K562 (cell line): ENCODE results near the gene SNX27. TPM values are rescaled to one million over a fixed set of nuclear protein-coding genes. Genes with fewer than 3 reads are reported as not detected.

ENCODE experiments used
- CREB1 ChIP-seq, 2 experiments: sonication (generic) in 1 of 2; formaldehyde crosslinking in 1 of 2; IDR thresholded peaks; 2 replicates each; pipeline versions ENCODE4 v1.6.1 to v1.8.0; 2012 to 2022; ENCODE audit warnings: inconsistent platforms in 1 of 2, mild to moderate bottlenecking in 1 of 2, missing genetic modification reagents in 1 of 2, moderate library complexity in 1 of 2
- CTCF ChIP-seq, 3 experiments: IDR thresholded peaks in 2 of 3; conservative IDR thresholded peaks in 1 of 3; 2 replicates each; pipeline ENCODE4 v1.5.1; 2011 to 2012; ENCODE audit warnings: low read length in 3 of 3, mild to moderate bottlenecking in 3 of 3, control low read depth in 2 of 3, improper control_type of control experiment in 1 of 3, inconsistent platforms in 1 of 3, low read depth in 1 of 3, mixed read lengths in 1 of 3, moderate library complexity in 1 of 3; ENCODE audit not compliant: insufficient read depth in 2 of 3
- DLX4 ChIP-seq: fragments of 250-450 bp; sonication (Bioruptor Pico); IDR thresholded peaks from 2 replicates; pipeline ENCODE4 v1.6.1; 2021; ENCODE audit warnings: mild to moderate bottlenecking
- GTF3C2 ChIP-seq: IDR thresholded peaks from 3 replicates; pipeline ENCODE4 v1.6.1; 2011; ENCODE audit warnings: borderline replicate concordance, mild to moderate bottlenecking, moderate library complexity; ENCODE audit not compliant: insufficient read length; ENCODE audit errors: extremely low read depth
- NCOA4 ChIP-seq: fragments of 450-650 bp; IDR thresholded peaks from 2 replicates; pipeline ENCODE4 v1.6.1; 2018; ENCODE audit warnings: mild to moderate bottlenecking; ENCODE audit not compliant: partially characterized antibody
- RCOR1 ChIP-seq, 2 experiments: IDR thresholded peaks; 2 replicates each; pipeline ENCODE4 v1.6.1; 2012; ENCODE audit warnings: low read depth in 2 of 2, low read length in 2 of 2, borderline replicate concordance in 1 of 2, improper control_type of control experiment in 1 of 2
- SIN3A ChIP-seq, 2 experiments: fragments of 150-350 bp in 1 of 2; IDR thresholded peaks; 2 replicates each; pipeline ENCODE4 v1.6.1; 2011 to 2016; ENCODE audit warnings: borderline replicate concordance in 2 of 2, low read depth in 2 of 2, low read length in 2 of 2, mild to moderate bottlenecking in 2 of 2, moderate library complexity in 2 of 2; ENCODE audit not compliant: control insufficient read depth in 1 of 2
- SIX5 ChIP-seq, 2 experiments: IDR thresholded peaks; 2 replicates each; pipeline ENCODE4 v1.6.1; 2011; ENCODE audit warnings: low read length in 2 of 2, borderline replicate concordance in 1 of 2, low read depth in 1 of 2, mild to moderate bottlenecking in 1 of 2, moderate library complexity in 1 of 2; ENCODE audit not compliant: insufficient read depth in 1 of 2
- ZNF445 ChIP-seq: fragments of 250-450 bp; sonication (Bioruptor Pico); IDR thresholded peaks from 2 replicates; pipeline ENCODE4 v1.4.0; 2020; ENCODE audit warnings: low read depth, mild to moderate bottlenecking, moderate library complexity
- polyA plus RNA-seq, 8 experiments: library from polyadenylated mRNA; depleted of rRNA in 4 of 8; stranded (reverse) in 5 of 8; unstranded in 3 of 8; fragments of >200 nt; fragmentation: Nextera tagmentation in 2 of 8; fragmentation: Illumina TruSeq in 1 of 8; extraction: Ambion mirVana in 2 of 8; extraction: Trizol in 1 of 8; gene quantifications; 2 replicates each; pipeline versions ENCODE4 v1.2.1 to v1.2.3, GENCODE V29; 2011 to 2014; ENCODE audit warnings: inconsistent platforms in 1 of 8, missing spikeins in 1 of 8
- total RNA-seq, 7 experiments: library from RNA; depleted of rRNA in 6 of 7; stranded (reverse); fragments of >200 nt in 6 of 7; fragmentation: Illumina TruSeq in 2 of 7; extraction: Trizol in 2 of 7; gene quantifications; 2 replicates each; pipeline versions ENCODE4 v1.2.1 to v1.2.3, GENCODE V29; 2011 to 2021; ENCODE audit warnings: low replicate concordance in 1 of 7
- TF ChIP-seq, protein P1 (sequence below): sonication (generic); formaldehyde crosslinking; IDR thresholded peaks from 2 replicates; pipeline ENCODE4 v1.8.0; 2023; ENCODE audit warnings: missing genetic modification reagents, mild to moderate bottlenecking, borderline replicate concordance
- TF ChIP-seq, protein P2 (sequence below): fragments of 450-650 bp; formaldehyde crosslinking; IDR thresholded peaks from 2 replicates; pipeline ENCODE4 v1.4.0; 2020; ENCODE audit warnings: mild to moderate bottlenecking, moderate library complexity

The SNX27 gene
- total and polyA plus RNA-seq, 9 of the 15 experiments (the other 6 are each of a cell fraction or from before 2014, with no cell fraction given) = 4.5 to 18.7 (median 10.1) TPM

- TF ChIP-seq SIX5 (IDR thresholded peaks at IDR 0.05; ENCODE audit: borderline replicate concordance in 1 of 2, insufficient read depth in 1 of 2, low read depth in 1 of 2, low read length in 2 of 2) (no peak), SIN3A (IDR thresholded peaks at IDR 0.05; ENCODE audit: borderline replicate concordance in 2 of 2, control insufficient read depth in 1 of 2, low read depth in 2 of 2, low read length in 2 of 2) (no peak), RCOR1 (IDR thresholded peaks at IDR 0.05; ENCODE audit: borderline replicate concordance in 1 of 2, low read depth in 2 of 2, low read length in 2 of 2) (peak; percentile 66 to 92; a peak in 3 of 4 replicates), CTCF (IDR thresholded peaks at IDR 0.05 in 2 of 3, conservative IDR thresholded peaks at IDR 0.05 in 1 of 3; ENCODE audit: insufficient read depth in 2 of 3, low read depth in 1 of 3, low read length in 3 of 3) (0 out of 6 replicates have a peak, but pooled peaks of 1 of the 3 experiments have one; percentile 2), CREB1 (IDR thresholded peaks at IDR 0.05) (peak; percentile 54; the same call in 1 of the 2 replicates), CREB1 (CRISPR knock-in tag; IDR thresholded peaks at IDR 0.05) (no peak), GTF3C2 (no peak), NCOA4 (no peak), DLX4 (CRISPR knock-in tag) (no peak), ZNF445 (CRISPR knock-in tag) (no peak)
- TF ChIP-seq, protein P1, sequence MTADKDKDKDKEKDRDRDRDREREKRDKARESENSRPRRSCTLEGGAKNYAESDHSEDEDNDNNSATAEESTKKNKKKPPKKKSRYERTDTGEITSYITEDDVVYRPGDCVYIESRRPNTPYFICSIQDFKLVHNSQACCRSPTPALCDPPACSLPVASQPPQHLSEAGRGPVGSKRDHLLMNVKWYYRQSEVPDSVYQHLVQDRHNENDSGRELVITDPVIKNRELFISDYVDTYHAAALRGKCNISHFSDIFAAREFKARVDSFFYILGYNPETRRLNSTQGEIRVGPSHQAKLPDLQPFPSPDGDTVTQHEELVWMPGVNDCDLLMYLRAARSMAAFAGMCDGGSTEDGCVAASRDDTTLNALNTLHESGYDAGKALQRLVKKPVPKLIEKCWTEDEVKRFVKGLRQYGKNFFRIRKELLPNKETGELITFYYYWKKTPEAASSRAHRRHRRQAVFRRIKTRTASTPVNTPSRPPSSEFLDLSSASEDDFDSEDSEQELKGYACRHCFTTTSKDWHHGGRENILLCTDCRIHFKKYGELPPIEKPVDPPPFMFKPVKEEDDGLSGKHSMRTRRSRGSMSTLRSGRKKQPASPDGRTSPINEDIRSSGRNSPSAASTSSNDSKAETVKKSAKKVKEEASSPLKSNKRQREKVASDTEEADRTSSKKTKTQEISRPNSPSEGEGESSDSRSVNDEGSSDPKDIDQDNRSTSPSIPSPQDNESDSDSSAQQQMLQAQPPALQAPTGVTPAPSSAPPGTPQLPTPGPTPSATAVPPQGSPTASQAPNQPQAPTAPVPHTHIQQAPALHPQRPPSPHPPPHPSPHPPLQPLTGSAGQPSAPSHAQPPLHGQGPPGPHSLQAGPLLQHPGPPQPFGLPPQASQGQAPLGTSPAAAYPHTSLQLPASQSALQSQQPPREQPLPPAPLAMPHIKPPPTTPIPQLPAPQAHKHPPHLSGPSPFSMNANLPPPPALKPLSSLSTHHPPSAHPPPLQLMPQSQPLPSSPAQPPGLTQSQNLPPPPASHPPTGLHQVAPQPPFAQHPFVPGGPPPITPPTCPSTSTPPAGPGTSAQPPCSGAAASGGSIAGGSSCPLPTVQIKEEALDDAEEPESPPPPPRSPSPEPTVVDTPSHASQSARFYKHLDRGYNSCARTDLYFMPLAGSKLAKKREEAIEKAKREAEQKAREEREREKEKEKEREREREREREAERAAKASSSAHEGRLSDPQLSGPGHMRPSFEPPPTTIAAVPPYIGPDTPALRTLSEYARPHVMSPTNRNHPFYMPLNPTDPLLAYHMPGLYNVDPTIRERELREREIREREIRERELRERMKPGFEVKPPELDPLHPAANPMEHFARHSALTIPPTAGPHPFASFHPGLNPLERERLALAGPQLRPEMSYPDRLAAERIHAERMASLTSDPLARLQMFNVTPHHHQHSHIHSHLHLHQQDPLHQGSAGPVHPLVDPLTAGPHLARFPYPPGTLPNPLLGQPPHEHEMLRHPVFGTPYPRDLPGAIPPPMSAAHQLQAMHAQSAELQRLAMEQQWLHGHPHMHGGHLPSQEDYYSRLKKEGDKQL (CRISPR knock-in tag) = no peak
- TF ChIP-seq, protein P2, sequence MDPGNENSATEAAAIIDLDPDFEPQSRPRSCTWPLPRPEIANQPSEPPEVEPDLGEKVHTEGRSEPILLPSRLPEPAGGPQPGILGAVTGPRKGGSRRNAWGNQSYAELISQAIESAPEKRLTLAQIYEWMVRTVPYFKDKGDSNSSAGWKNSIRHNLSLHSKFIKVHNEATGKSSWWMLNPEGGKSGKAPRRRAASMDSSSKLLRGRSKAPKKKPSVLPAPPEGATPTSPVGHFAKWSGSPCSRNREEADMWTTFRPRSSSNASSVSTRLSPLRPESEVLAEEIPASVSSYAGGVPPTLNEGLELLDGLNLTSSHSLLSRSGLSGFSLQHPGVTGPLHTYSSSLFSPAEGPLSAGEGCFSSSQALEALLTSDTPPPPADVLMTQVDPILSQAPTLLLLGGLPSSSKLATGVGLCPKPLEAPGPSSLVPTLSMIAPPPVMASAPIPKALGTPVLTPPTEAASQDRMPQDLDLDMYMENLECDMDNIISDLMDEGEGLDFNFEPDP (CRISPR knock-in tag) = no peak
Observed at GRCh38 chr1:151596166-151596953, 15.5 kb upstream of the SNX27 start (continued).
